ENCODE data around the gene TTC7B.

The TTC7B gene

DNA sequence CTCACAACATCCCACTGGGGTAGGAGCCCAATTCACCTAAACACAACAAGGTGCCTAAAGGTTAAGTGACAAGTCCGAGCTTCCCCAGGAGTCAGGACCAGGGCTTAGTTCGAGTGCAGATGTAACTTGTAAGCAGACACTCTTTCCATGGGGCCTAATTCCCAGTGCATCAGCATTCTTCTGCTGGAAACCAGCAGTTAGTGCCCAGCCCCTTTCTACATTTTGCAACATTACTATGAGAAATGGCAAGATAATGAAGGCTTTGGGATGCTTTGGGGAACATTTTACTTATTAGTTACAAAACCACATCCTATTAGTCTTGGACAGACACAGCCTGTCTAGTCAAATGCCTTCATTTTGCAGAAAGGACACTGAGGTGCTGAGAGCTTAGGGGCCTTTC lies 239.6 kb downstream of the TTC7B start:
- DNase-seq (ENCODE audit: low read depth in 2 of 2), result no peak

DNA sequence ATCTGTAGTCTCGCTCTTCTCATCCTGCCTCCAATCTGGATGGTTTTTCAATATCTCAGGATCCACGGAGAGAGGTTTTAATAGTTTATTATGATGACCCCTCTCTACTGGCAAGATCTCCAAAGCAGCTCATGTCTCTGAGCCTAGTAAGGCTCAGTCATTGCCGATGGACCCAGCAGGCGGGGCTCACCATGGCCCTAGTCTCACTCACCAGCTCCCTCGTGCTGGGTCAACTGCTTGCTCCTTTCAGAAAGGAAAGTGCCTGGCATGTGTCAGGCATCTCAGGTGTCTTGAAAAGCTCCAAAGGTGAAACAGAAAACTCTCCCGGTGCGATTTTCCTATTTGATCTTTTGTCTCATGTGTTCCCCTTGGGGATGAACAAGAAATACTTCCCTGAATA lies 240.4 kb downstream of the TTC7B start:
- no peak for DNase-seq (ENCODE audit: low read depth in 2 of 2)

DNA sequence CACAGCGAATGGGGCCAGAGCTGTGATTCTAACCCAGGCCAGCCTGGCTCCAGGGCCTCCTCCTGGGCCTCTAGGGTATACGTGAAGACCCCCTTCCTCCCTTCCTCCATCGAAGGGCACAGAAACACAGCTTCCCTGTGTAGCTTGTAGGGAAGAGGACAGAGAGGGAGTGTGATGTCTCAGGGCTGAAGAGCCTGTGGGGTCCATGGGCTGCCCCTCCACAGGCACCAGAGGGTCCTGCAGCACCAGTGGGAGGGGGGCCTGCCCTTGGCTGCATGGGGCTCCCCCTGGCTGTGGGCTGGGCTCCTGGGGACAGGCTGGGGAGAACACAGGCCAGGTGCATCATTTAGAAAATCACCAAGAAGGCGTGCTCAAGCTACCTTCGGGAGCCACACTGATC lies 240.9 kb downstream of the TTC7B start:
- DNase-seq (ENCODE audit: low read depth in 2 of 2), result no peak

DNA sequence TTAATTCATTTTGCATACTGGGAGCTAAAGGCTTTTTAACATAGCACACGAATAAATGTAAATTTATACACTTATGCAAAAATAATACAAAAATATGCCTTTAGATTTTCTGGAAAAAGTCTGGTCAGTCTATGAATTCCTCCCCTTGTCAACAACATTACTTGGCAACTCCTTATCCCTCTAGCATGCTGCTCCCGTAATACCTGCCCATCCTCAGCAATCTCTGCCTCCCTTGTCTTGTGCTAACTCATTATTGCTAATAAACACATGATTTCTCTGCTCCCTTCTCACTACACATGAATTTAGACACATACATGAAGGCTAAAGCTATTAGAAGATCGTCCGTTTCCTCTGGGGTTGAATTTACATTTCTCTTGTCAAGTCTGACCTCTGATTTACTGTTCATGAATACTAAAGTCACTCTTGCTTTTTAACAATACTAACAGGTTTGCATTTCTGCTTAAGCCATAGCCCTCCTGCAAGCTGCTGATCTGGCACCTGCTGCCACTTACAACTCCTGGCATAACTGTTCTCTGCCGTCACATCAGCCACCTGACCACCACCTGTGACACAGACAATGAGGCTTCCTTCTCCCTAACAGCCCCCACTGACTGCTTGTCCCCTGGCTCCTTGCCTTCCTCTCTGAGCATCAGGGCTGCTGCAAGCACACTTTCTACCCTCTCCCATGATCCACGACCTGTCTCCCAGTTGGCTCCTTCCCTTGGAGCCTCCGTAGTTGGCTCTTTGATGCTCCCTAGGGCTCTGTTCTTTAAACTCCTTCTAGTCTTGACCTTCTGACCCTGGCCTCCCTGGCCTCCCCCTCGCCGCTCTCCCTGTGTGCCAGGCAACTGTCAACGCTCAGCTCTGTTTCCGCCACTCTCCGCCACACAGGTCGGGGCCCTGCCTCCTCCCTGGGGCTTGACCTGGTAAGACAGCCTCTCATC lies 241.8 kb downstream of the TTC7B start:
- no peak for DNase-seq (ENCODE audit: low read depth in 2 of 2)

DNA sequence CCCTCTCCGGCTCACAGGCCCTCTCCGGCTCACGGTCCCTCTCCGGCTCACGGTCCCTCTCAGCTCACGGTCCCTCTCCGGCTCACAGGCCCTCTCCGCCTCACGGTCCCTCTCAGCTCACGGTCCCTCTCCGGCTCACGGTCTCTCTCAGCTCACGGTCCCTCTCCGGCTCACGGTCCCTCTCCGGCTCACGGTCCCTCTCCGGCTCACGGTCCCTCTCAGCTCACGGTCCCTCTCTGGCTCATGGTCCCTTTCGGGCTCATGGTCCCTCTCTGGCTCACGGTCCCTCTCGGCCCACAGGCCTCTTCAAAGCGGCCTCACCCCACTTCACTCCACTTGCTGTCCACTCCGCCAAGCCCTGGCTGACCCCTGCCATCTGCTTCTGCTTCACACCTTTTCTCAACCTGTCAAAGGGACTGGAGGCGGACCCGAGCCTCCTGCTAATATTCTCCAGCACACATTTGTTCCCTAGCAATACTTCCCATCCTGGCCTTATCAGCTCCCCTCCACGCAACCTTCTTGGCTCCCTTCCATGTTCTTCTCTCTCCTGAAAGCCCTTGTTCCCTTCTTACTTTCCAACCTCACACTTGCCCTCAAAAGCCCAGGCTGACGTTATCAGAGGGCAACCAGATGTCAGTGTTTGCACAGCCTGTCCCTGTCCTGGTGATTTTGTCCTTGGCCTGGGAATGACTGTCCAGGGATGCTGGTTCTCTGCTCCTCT lies 242.7 kb downstream of the TTC7B start:
- no peak for DNase-seq (ENCODE audit: low read depth in 2 of 2)

DNA sequence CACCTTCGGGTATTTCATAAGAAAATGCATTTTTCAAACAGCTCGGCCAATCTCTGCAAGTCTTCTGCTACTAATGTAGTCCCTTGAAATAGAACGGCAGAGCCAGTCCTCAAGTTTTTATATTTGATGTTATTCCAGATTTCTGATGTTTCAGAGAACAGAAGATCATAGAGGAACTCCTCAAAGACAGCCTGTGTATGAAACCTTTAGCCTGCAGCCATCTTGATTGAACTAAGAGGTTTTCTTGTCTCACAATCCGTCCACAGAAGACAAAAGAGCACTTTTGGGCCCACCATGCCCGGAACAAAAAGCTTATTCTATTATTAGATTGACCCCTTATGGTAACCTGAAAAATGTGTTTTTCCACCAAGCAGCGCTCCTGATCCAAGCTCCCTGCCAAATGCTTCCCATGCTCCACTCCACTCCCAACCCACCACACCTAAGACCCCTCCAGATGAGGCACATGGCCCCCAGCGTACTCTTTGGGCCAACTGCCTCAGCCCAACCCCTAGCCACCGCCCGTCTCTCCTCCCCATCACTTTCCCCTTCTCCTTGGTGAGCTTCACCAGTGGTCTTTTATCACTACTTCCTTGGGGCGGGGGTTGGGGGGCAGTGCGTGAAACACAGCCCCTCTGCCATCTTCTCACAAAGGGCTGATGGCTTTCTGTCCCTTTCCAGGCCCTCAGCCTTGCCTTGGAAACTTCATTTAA lies 243.6 kb downstream of the TTC7B start:
- no peak for DNase-seq (ENCODE audit: low read depth in 2 of 2)

DNA sequence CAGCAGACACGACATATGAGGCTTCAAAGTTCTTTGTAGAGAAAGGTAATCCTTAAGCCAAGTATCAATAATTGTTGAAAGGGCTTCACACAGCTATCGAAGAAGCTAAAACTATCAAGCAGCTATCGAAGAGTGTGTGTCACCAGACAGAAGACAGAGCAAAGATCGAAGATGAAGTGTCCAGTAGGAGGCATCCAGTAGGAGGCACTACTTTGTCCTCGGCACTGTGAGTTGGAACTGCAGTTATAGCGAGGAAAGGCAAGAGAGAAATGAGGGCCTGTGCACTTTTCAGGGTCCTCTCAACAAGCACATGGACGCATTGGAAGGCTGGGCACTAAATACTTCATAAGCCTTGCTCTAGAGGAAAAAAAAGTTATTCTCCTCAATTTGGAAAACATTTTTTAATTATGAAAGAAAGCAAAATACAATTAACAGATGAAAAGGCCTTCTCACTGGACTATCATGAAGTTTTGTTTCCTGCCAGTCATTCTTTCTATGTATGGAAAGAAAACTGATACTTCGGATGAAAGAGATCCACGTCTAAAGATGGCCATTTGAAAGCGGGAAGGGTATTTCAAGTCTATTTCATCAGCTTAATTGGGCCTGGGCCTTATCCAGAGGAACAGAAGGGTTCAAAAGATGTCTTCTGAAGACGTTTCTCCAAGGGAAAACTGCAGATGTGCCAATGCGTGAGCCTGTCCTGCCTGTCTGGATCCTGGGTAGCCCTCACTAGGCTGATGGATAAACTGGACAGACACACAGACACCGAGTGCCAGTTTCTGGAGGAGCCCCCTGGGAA lies 244.9 kb downstream of the TTC7B start:
- DNase-seq (ENCODE audit: low read depth in 2 of 2), result no peak

DNA sequence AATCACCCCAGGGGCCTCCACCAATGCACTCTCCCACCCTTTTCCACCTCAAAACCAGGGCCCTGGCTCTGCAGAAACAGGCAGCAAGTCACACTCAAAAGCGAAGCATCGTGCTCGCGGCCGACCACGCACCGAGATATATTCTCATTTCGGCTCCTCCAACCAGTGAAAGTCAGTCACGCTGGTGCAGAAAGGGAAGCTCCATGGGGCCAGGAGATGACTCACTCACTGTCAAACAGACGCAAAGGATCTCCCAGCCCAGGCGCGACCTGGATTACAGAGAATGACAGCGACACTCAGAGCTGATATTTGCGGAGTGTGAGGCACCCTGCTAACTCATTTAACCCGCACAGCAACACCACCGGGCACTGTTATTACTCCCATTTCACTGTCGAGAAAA lies 245.8 kb downstream of the TTC7B start:
- no peak for DNase-seq (ENCODE audit: low read depth in 2 of 2)

DNA sequence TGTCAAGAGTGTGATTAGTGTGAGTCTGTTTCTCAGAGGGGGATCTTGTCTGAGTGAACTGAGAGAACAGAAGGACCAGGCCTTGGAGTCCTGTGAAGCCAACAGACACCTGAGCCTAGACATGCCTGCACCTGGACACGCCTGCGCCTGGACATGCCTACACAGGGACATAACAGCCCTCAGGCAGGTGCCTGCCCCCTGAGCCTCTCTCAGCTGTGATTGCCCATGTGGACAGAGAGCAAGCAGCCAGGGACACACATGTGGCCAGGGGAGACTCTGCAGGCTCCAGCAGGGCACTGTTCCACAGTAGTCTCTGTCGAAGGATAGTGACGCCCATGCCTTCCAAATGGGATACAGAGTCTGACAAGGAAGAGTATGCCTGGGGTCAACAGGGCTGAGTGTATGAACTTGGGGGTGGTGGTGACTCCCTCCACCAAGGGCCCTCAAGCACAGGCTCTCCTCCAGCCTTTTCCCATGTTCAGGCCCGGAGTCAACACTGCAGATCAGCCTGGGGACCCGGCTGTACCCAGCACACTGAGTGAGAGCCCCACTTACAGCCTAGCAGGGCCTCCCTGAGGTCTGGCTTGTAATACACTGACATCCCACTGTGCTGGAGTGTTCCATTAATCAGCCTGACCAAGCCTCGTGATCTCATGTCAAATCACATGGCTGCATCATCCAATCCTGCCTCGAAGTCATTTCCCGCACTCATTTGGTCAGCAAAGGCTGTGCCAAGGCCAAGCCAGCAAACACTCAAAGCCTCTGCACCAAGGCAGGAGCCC lies 246.4 kb downstream of the TTC7B start:
- DNase-seq (ENCODE audit: low read depth in 2 of 2), result no peak

DNA sequence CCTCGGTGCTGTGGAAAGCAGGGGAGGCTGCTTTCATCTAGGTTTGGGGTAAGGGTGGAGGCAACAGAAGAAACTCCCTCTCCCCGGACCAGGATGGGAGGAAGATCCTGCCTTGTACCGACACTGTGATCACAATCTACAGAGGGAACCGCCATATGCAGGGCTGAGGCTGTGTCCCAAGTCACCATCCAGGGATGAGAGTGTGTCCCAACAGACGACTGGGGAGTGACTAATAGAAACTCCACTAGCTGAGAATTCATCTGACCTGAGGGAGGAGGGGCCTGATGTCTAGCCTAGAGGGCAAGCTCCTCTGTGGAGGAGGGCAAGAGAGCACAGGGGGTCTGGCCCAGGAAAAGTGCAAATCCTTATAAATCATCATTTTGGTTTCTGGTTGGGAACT lies 247.0 kb downstream of the TTC7B start:
- no peak for DNase-seq (ENCODE audit: low read depth in 2 of 2)

DNA sequence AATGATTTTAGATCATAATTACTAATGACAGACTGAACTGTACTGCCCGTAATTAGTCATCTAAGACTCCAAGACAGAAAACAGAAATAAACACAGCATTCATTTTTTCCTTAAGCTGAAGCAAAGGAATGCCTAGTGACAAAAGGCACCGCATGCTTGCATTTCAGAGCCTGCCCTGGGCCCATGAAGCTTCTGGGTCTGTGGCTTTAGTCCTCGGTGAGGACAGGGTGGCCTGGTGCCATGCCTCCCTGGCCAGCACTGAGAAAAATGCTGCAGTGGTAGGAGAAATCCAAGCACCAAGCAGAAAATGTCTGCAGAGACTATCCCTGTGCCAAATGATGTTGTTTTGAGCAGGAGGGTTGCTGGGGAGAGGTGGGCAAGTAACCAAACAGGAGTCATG lies 247.8 kb downstream of the TTC7B start:
- DNase-seq (ENCODE audit: low read depth in 2 of 2), result no peak

DNA sequence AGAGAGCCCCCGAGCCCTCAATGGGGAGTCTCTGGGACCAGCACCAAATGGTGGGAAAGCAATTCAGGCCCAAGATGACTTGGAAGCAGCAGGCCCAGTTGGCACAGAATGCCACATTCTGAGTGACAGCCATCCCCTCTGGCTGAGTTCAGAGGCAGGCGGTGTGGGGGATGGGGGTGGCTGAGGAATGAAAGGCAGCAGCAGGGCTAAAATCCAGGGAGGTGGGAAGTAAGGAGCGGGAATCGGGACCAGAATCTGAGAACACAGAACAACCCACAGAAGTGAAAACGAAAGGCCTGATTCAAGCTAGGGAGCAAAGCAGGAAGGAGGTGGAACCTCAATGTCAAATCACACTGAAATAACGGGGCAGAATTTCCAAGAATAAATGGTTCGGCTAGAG lies 248.2 kb downstream of the TTC7B start:
- DNase-seq (ENCODE audit: low read depth in 2 of 2), result no peak

DNA sequence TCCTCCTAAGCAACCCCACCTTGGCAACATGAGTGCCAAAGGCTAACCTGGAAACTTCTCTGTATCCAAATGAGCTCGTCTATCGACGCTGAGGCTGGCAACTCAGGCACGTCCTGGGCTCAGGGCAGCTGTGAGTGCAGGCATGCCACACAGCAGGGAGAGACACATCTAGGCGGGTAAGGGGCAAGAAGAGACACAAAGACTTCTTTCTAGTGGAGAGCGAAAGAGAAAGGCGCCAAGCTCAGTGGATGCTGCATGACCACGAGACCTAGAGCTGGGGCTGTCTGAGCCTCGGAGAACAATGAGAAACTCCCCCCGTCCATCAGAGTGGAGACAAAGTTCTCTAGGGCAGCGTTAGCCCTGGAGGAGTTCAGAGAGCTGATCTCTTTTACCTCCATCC lies 249.0 kb downstream of the TTC7B start:
- no peak for DNase-seq (ENCODE audit: low read depth in 2 of 2)

DNA sequence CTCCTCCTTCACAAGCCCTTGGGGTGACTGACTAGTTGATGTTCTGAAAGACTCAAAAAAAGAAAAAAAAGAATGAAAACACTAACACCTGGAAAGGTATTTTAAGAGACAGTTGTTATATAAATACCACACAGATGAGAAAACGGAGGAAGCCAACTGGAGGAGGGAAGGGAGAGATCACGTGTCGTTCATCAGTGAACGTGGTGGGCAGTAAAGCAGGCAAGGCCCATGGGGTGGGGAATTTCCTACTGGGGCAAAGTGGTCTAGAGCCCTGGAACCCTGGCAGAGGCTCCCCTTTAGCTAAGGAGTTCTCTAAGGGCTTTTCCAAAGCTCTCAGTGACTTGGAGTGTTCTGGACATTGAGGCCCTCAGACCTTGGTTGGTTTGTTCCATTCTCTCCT lies 249.7 kb downstream of the TTC7B start:
- DNase-seq (ENCODE audit: low read depth in 2 of 2), result no peak

DNA sequence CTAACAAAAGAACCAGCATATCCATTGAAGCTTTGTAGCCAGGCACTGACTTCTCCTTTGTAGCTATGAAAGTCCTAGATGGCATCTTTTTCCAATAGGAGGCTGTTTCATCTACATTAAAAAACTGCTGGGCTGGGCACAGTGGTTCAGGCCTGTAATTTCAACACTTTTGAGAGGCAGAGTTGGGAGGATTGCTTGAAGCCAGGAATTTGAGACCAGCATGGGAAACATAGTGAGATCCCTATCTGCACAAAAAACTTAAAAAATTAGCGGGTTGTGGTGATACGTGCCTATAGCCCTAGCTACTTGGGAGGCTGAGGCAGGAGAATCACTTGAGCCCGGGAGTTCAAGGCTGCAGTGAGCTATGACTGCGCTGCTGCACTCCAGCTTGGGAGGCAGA lies 251.7 kb downstream of the TTC7B start:
- no peak for DNase-seq (ENCODE audit: low read depth in 2 of 2)

DNA sequence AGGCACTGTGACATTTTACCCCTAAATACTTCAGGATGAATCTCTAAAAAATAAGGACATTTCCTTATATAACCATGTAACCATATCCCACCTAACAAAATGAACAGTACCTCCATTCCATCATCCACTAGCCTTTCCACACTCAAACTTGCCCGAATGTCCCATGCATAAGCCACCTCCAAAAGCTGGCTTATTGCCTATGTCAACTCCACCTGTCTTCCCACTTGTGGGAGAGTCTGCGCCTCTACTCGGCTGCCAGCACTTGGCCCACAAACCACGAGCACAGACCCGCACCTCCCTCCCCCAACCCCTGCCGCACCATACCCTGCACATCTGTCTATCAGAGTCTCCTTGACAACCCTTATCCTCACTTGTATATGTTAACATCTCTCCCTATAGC lies 253.6 kb downstream of the TTC7B start:
- no peak for DNase-seq (ENCODE audit: low read depth in 2 of 2)

DNA sequence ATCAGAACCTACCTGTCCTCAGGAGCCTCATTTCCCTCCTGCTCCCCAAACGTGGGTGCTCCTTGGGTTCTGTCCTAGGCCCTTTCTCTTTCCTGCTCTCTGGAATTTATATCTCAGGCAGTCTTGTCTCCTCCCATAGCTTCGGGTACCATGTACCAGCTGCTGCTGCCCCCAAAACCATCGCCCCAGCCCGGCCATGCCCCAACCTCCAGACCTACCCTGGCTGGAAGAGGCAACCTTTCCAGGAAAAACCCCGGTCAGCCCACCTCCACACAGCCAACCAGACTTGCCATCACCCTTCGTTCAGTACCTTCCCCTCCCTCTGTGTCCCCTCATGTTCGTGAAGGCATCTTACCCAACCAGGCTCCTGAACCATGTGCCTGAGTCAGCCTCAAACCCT lies 254.3 kb downstream of the TTC7B start:
- DNase-seq (ENCODE audit: low read depth in 2 of 2), result no peak

DNA sequence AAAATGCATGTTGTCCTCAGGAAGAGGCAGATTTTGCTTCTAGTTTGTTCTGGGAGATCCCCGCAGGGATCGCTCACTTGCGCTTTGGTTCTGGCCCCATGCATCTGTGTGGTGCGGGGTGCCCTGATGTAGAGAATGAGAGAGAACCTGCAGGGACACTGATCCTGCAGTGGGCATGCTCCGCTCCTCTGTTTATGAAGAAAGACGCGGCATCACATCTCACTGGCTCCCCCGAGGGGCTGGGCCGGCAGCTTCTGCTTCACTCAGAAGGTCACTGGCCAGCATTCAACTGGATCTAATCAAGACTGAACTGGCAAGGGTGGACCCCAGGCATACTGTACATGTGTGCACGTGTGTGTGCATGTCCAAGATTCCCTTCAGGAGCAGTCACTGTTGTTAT lies 255.2 kb downstream of the TTC7B start:
- DNase-seq (ENCODE audit: low read depth in 2 of 2), result no peak

DNA sequence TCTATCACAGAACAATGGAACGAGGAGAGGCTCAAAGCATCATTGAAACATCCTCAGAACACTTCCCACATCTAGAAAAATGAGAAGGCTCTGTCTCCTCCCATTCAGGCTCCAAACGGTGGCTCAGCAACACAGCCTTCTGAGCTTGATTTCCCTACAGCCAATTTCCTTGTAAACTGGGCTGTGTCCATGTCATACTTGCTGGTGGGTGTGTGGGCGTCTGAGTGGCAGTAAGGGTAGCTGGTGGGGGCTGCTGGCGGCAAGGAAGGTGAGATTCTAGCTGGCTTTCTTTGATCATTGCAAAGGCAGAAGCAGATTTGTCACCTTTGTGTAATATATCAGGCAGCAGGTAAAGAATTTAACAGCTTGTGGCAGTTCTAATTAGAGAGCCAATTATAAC lies 255.7 kb downstream of the TTC7B start:
- no peak for DNase-seq (ENCODE audit: low read depth in 2 of 2)

DNA sequence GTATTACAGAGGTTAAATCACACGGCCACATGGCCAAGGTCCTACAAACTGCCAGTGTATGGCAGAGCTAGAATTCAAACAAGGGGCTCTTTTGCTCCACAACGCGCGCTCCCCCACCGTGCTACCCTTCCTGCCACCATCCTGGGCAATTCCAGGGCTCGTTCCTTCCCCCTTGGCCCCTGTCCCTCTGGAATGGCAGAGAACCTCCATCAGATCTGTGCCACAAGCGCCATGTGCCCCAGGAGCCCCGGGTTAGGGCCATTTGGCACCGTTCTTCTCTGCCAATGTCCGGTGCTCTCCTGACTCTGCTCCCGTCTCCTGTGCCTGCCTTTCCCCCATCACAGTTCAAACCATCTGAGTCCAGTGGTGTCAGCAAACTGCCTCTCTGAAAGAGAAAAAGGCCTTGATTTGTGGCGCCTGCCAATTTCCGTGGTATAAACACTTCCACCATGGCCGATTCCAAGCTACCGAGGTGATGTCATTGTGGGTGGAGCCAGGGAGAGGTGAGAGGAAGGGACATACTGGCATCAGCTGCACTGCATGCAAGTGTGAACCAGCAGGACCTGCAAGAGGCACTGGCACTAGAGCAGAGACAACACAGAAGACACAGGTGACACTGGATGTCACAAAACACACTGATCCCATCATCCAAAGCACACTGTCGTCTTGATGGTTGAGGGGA lies 256.3 kb downstream of the TTC7B start:
- DNase-seq (ENCODE audit: low read depth in 2 of 2), result no peak
